Skeletal muscle satellite cell (primary cell): Measurements from ENCODE around the gene TESMIN.

ENCODE experiments used
- H3K27me3 ChIP-seq: 2 replicates; pipeline ENCODE4 v1.7.0; 2013; ENCODE audit warnings: low read length; ENCODE audit not compliant: control insufficient read depth, insufficient read depth
- H3K36me3 ChIP-seq: 2 replicates; pipeline ENCODE4 v1.7.0; 2013; ENCODE audit warnings: mild to moderate bottlenecking, control low read depth, low read length; ENCODE audit not compliant: insufficient read depth
- H3K4me1 ChIP-seq: 2 replicates; pipeline ENCODE4 v1.7.0; 2013; ENCODE audit warnings: low read length; ENCODE audit not compliant: control insufficient read depth, insufficient read depth
- H3K4me2 ChIP-seq: 2 replicates; pipeline ENCODE4 v1.7.0; 2013; ENCODE audit warnings: mild to moderate bottlenecking, low read length
- H3K4me3 ChIP-seq: 2 replicates; pipeline ENCODE4 v1.7.0; 2013; ENCODE audit warnings: low read length
- H3K9ac ChIP-seq: 2 replicates; pipeline ENCODE4 v1.7.0; 2013; ENCODE audit warnings: mild to moderate bottlenecking, low read depth, low read length, moderate library complexity
- H3K9me3 ChIP-seq: replicated peaks from 2 replicates; pipeline ENCODE4 v1.7.0; 2013; ENCODE audit warnings: mild to moderate bottlenecking, control low read depth, low read length

TESMIN gene

DNA sequence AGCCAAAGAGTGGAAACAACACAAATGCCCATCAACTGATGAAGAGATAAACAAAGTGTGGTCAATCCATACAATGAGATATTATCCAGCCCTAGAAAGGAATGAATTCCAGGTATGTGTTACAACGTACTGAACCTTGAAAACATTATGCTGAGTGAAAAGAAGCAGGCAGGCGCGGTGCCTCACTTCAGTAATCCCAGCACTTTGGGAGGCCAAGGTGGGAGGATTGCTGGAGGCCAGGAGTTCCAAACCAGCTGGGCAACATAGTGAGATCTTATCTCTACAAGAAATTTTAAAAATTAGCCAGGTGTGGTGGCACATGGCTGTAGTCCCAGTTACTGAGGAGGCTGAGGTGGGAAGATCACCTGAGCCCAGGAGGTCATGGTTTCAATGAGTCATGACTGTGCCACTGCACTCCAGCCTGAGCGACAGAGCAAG, 24.6 kb upstream of the TESMIN start:
- H3K27me3 ChIP-seq: no peaks in the 10 kb centered on the region
- H3K9me3 ChIP-seq: no peaks in the 10 kb centered on the region
- H3K36me3 ChIP-seq: peaks cover 43% of the 10 kb centered on the region
- H3K4me2 ChIP-seq: no peak overlapping the region
- no peaks in the 10 kb centered on the region for H3K4me1 ChIP-seq
- no peak overlapping the region for H3K9ac ChIP-seq
- no peak overlapping the region for H3K4me3 ChIP-seq

DNA sequence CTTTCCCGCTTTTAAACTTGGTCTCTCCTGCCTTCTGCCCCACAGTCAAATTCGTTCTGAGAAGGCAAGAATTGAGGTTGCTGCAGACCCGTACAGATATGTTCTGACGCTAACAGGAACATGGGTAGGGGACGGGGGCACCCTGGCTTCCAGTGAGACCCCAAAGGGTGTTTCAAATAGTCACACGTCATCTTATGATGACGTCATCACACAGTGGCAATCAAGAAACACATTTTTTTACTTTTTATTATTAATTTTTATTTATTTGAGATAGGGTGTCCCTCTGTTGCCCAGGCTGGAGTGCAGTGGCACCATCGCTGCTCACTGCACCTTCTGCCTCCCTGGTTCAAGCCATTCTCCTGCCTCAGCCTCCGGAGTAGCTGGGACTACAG, 22.9 kb upstream of the TESMIN start:
- H3K36me3 ChIP-seq: peaks cover 48% of the 10 kb centered on the region
- H3K9ac ChIP-seq: no peak overlapping the region
- H3K9me3 ChIP-seq: no peaks in the 10 kb centered on the region
- H3K4me2 ChIP-seq: no peak overlapping the region
- no peaks in the 10 kb centered on the region for H3K27me3 ChIP-seq
- no peak overlapping the region for H3K4me3 ChIP-seq
- no peaks in the 10 kb centered on the region for H3K4me1 ChIP-seq

DNA sequence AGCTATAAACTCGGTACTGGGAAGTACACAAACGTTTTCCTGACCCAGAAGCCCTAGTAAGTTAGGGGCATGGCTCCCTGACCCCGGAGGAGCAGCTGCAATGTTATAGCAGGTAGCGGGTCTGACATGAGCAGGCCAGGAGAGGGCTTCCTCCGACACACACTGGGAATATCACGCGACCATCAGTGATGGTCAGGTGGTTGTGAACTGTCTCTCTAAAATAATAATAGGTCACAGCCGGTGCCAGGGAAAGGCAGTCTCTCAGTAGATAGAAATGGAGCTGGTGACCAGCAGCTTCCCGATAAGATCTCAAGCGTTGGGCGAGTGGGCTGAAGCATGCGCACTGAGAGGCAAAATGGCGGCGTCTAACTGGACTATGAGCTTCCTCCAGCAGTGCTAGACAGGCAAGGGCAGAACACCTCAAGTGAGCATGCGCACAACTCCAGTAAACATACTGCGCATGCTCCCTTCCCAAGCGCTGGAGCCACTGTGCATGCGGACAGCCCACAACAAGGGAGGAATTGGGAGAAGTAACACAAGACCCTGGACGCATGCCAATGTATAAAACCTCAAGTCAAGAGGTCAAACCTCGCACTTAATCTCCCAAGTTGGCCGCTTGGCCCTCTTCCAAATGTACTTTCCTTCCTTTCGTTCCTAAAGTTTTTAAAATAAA, 22.3 kb upstream of the TESMIN start:
- Histone ChIP-seq H3K36me3 (peaks cover 53% of the 10 kb centered on the region), H3K27me3 (no peaks in the 10 kb centered on the region), H3K9ac (no peak overlapping the region), H3K9me3 (no peaks in the 10 kb centered on the region), H3K4me1 (no peaks in the 10 kb centered on the region), H3K4me3 (no peak overlapping the region), H3K4me2 (no peak overlapping the region)

DNA sequence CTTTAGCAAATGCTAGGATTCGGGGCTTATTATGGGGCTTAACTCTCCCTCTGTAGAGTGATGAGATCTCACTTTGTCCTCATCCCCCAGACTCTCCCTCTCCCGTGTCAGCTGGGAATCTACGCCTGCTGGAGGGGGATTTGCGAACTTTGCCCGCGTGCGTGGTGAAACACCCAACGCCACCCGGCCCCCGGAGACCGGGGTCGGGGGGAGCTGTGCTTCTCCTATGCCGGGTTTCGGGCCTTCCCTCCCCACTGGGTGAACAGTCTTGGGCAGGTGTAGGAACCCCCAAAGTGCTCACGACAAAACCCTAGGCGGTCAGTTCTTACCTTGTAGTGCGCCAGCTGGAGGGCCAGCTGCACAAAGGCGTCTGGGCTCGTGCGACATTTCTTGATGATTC, 21.6 kb upstream of the TESMIN start:
- Histone ChIP-seq H3K9me3 (no peaks in the 10 kb centered on the region), H3K9ac (no peak overlapping the region), H3K4me3 (no peak overlapping the region), H3K4me1 (no peaks in the 10 kb centered on the region), H3K36me3 (peaks cover 52% of the 10 kb centered on the region), H3K27me3 (no peaks in the 10 kb centered on the region), H3K4me2 (no peak overlapping the region)

DNA sequence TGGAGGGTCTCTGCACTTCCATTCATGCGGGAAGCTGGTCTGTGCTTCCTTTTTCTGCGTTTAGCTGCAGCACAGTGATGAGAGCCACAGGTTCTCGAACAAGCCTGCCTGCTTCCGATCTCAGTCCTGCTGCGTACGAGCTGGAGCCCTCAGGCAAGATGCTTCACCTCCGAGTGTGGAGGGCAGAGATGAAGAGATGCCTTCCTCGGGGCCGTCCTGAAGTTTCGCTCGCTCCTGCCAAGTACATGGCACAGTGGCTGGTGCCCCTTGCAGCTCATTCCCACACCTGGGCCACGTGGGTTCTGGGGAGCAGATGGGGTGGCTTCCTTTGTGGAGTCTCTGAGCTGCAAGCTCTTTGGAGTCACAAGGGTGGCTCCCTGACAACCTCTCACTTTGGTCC, 19.5 kb upstream of the TESMIN start:
- no peaks in the 10 kb centered on the region for H3K9me3 ChIP-seq
- H3K36me3 ChIP-seq: peaks cover 46% of the 10 kb centered on the region
- H3K4me1 ChIP-seq: no peaks in the 10 kb centered on the region
- no peak overlapping the region for H3K9ac ChIP-seq
- H3K4me3 ChIP-seq: no peak overlapping the region
- H3K27me3 ChIP-seq: no peaks in the 10 kb centered on the region
- no peak overlapping the region for H3K4me2 ChIP-seq

DNA sequence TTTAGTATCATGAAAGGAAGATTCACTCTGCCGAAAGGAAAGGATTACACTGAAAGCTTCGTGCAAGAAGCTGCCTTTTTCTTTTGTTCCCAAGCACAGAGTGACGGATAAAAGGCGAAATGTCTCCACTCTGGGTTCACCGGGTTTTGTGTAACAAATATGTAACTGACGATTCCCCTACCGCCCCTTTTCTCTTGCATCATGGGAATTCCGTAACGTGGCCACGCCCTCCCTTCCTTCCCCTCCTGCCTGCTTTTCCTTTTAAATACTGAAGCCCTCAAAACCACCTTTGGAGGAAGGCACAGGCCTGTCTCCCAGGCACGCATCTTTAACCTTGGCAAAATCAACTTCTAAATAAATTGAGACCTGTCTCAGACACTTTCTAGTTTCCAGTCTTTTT, 16.4 kb upstream of the TESMIN start:
- Histone ChIP-seq H3K27me3 (no peaks in the 10 kb centered on the region), H3K36me3 (peaks cover 22% of the 10 kb centered on the region), H3K4me1 (no peaks in the 10 kb centered on the region), H3K9ac (no peak overlapping the region), H3K9me3 (no peaks in the 10 kb centered on the region), H3K4me3 (no peak overlapping the region), H3K4me2 (no peak overlapping the region)

DNA sequence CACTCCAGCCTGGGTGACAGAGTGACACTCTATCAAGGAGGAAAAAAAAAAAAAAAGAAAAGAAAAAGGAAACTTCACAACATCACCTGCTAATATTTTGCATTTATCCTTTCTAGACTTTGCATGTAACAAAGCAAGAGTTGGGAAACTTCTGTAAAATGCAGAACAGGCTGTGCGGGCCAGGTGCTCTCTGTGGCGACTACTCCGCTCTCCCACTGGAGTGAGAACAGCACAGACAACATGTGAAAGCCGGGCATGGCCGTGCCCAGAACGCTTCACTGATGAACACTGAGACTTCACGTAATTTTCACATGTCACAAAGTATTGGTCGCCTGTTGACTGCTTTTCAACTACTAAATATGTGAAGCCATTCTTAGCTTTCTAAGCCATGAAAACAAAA, 15.5 kb upstream of the TESMIN start:
- no peaks in the 10 kb centered on the region for H3K4me1 ChIP-seq
- H3K36me3 ChIP-seq: peaks cover 25% of the 10 kb centered on the region
- no peak overlapping the region for H3K4me2 ChIP-seq
- H3K9me3 ChIP-seq: no peaks in the 10 kb centered on the region
- no peak overlapping the region for H3K9ac ChIP-seq
- no peak overlapping the region for H3K4me3 ChIP-seq
- H3K27me3 ChIP-seq: no peaks in the 10 kb centered on the region

DNA sequence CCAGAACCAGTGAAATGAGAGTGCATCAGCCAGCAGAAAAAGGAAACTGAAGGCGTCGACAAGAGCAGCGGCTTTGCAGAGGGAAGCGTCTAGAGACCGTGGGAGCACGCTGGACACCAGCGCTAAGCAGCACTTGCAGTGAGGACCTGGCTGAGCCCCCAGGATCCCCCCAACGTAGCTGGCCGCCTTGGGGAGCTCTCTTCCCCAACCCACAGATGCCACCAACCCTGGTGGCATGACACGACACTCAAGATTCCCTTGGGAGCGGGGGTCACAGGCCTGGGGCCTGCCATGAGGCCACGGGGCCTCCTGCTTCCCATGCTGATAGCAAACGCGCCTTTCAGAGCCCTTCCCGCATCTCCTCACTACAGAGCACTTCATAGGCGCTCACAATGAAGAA, 13.4 kb upstream of the TESMIN start:
- Histone ChIP-seq H3K9ac (no peak overlapping the region), H3K4me3 (no peak overlapping the region), H3K36me3 (peaks cover 23% of the 10 kb centered on the region), H3K9me3 (no peaks in the 10 kb centered on the region), H3K27me3 (no peaks in the 10 kb centered on the region), H3K4me1 (no peaks in the 10 kb centered on the region), H3K4me2 (no peak overlapping the region)

DNA sequence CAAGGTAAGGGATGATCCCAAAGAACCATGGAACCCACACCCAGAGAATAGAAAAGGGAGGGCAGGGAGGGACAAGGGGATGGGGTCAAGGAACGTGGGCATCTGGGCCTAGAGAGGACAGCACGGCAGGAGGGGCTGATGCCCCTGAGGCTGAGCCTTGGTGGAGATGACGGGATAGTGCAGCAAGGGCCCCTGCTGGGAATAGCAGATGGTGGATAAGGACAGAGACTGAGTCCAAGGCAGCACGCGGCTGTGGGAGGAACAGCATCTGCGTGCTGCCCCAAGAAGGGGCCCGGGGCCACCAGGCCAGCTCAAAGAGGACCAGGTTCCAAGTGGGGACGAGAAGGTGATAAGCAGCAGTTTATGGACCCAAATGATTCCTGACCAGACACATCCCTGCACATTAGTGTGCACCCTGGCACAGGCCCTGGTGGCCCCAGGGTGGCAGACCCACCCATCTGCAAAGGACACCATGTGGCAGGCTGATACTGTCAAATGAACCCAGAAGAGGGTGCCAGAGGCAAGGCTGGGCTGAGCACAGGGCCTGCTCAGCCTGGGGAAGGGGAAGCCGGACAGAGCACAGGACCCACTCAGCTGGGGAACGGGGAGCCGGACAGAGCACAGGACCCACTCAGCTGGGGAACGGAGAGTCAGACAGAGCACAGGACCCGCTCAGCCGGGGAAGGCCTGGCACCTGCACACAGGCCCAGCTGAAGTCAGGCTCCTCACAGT, 12.8 kb upstream of the TESMIN start:
- no peaks in the 10 kb centered on the region for H3K9me3 ChIP-seq
- no peak overlapping the region for H3K4me3 ChIP-seq
- peaks cover 22% of the 10 kb centered on the region for H3K36me3 ChIP-seq
- no peak overlapping the region for H3K9ac ChIP-seq
- H3K27me3 ChIP-seq: no peaks in the 10 kb centered on the region
- no peaks in the 10 kb centered on the region for H3K4me1 ChIP-seq
- no peak overlapping the region for H3K4me2 ChIP-seq

DNA sequence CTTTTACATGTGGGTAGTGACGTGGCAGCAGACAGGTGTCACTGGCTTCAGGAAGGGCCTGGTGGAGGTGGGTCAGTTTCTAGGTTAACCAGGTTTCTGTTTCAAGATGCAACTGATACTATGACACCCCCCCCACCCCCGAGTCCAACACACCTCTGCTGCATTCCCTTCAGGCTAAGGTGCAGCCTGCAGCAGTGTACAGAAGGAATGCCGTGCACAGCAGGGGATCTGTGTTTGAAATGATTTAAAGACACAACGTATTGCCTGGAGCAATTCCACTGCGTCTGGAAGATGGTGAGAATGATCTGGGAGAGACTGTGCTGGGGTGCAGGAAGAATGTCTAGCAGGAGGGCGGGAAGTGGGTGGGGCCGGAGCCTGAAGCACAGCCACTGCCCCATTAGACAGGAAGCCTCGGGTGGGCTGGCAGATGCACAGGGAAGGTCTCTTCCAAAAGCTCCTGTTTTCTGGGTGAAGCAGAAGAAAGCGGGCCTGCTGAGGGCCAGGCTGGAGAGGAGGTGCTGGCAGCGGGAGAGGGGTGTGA, 11.9 kb upstream of the TESMIN start:
- no peaks in the 10 kb centered on the region for H3K9me3 ChIP-seq
- H3K27me3 ChIP-seq: no peaks in the 10 kb centered on the region
- no peak overlapping the region for H3K4me2 ChIP-seq
- peaks cover 18% of the 10 kb centered on the region for H3K36me3 ChIP-seq
- H3K4me1 ChIP-seq: no peaks in the 10 kb centered on the region
- no peak overlapping the region for H3K4me3 ChIP-seq
- no peak overlapping the region for H3K9ac ChIP-seq

DNA sequence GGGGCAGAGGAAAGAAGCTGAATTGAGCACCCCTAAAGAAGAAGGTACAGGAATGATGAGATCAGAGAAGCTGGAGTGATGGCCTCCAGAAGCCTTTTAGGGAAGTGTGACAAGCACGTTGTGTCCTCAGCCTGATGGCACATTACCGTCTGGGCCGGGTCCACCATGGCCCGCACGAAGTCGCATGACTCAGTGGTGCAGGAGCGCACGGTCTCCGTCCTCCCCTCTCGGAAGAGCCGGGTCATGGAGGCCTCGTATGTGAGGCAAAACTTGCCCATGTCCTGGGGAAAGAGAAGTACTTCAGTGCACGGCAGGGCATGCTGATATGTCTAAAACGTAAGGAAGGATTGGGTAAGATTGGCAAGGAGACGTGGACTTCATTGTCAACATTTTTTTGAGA, 11.2 kb upstream of the TESMIN start:
- Histone ChIP-seq H3K27me3 (no peaks in the 10 kb centered on the region), H3K4me3 (no peak overlapping the region), H3K9me3 (no peaks in the 10 kb centered on the region), H3K4me2 (no peak overlapping the region), H3K36me3 (peaks cover 25% of the 10 kb centered on the region), H3K4me1 (no peaks in the 10 kb centered on the region), H3K9ac (no peak overlapping the region)

DNA sequence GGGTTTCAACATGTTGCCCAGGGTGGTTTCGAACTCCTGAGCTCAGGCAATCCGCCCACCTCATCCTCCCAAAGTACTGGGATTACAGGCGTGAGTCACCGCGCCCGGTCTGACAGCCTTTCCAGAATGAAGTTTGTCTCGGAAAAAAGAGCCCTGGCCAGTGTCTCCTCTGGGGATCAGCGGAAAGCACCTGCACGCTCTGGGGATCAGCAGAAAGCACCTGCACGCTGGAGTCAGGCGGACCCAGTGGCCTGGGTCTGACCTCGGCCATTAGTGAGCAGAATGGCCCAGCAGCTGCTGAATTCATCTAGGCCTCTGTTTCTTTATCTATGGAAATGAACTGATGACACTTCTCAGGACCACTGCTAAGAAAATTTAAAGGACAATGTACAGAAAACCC, 10.5 kb upstream of the TESMIN start:
- H3K9ac ChIP-seq: no peak overlapping the region
- no peaks in the 10 kb centered on the region for H3K27me3 ChIP-seq
- no peak overlapping the region for H3K4me3 ChIP-seq
- H3K4me1 ChIP-seq: no peaks in the 10 kb centered on the region
- H3K36me3 ChIP-seq: peaks cover 29% of the 10 kb centered on the region
- H3K9me3 ChIP-seq: no peaks in the 10 kb centered on the region
- no peak overlapping the region for H3K4me2 ChIP-seq
